Thyroid gland (tissue), 4 donors: ENCODE data around the gene TIAM2.

Source experiments
- POLR2A ChIP-seq, 2 donors: fragments of 450-650 bp; IDR thresholded peaks; one replicate each; pipeline ENCODE4 v1.6.1; 2017; ENCODE audit warnings: antibody characterized with exemption in 2 of 2, mild to moderate bottlenecking in 2 of 2, moderate library complexity in 1 of 2
- TF ChIP-seq, protein P1 (sequence below), 6 experiments: fragments of 200-600 bp in 3 of 6; fragments of 450-650 bp in 3 of 6; sonication (generic) in 3 of 6; IDR thresholded peaks; one replicate each; pipeline ENCODE4 v1.5.1; 2016 to 2019; ENCODE audit warnings: antibody characterized with exemption in 6 of 6, mild to moderate bottlenecking in 2 of 6, inconsistent platforms in 1 of 6, moderate library complexity in 1 of 6

DNA sequence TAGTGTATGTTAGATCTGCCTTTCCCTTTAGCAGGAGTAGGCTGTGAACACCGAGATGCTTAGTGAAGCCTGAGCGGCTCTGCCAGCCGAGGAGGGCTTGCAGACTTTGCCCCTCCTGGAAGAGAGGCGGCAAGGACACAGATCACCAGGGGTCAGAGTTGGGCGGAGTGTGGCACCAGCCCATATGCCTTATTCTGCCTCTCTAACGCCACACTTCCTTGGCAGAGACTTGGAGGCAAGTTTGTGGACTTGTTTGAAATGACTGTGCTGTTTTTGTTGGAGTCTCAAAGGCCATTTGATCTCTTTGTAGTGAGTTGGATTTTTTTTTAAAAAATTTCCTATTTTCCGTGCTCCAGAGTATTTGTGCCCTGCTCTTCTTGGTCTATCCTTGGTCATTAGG lies 224.2 kb downstream of the TIAM2 start:
- TF ChIP-seq, protein P1, sequence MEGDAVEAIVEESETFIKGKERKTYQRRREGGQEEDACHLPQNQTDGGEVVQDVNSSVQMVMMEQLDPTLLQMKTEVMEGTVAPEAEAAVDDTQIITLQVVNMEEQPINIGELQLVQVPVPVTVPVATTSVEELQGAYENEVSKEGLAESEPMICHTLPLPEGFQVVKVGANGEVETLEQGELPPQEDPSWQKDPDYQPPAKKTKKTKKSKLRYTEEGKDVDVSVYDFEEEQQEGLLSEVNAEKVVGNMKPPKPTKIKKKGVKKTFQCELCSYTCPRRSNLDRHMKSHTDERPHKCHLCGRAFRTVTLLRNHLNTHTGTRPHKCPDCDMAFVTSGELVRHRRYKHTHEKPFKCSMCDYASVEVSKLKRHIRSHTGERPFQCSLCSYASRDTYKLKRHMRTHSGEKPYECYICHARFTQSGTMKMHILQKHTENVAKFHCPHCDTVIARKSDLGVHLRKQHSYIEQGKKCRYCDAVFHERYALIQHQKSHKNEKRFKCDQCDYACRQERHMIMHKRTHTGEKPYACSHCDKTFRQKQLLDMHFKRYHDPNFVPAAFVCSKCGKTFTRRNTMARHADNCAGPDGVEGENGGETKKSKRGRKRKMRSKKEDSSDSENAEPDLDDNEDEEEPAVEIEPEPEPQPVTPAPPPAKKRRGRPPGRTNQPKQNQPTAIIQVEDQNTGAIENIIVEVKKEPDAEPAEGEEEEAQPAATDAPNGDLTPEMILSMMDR (IDR thresholded peaks at IDR 0.05) = no peak
- no peak for TF ChIP-seq POLR2A (IDR thresholded peaks at IDR 0.05)
